NCI-H748 (cell line): ENCODE results near the gene RSF1.

Experiments used
- DNase-seq: peaks from one replicate; lab custom pipeline; 2025; ENCODE audit not compliant: unreplicated experiment; lab: John Stamatoyannopoulos, UW

The RSF1 gene

GRCh38 chr11:77753230-77753629 lies 67.3 kb downstream of the RSF1 start:
- DNase-seq: no peak

- no peak for DNase-seq
Observed at GRCh38 chr11:77752516-77752915, 68.0 kb downstream of the RSF1 start.

- no peak for DNase-seq
Observed at GRCh38 chr11:77750394-77751156, 69.9 kb downstream of the RSF1 start.

DNA sequence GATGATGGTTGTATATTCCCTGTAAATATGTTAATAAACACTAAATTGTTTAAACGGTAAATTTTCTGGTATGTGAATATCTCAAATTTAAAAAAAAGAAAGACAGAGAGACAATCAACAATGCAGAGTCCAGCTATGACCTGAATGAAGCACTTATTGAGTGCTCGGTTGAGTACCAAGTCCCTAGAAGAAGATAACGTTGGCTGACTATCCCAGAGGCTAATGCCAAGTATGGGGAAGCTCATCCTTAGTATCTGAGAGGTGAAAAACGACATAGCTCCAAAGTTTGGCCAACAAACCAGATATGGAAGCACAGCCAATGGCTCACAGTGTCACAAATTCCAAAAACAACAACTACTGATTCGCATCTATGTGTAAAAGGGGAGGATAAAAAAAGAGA lies 71.3 kb downstream of the RSF1 start:
- DNase-seq: no peak

DNA sequence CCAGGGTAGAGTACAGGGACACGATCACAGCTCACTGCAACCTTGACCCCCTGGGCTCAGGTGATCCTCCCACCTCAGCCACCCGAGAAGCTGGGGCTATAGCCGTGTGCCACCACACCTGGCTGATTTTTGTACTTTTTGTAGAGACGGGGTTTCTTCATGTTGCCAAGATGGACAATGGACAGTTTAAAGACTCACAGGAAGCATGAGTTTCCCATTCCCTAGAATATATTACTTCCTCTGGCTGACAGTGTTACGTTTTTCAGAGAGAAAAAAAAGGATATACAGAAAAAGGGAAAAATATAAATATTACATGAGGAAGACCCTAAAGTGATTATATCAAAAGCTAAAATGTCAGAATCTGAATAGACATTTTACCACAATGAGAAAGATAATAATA lies 72.3 kb downstream of the RSF1 start:
- DNase-seq: no peak

DNA sequence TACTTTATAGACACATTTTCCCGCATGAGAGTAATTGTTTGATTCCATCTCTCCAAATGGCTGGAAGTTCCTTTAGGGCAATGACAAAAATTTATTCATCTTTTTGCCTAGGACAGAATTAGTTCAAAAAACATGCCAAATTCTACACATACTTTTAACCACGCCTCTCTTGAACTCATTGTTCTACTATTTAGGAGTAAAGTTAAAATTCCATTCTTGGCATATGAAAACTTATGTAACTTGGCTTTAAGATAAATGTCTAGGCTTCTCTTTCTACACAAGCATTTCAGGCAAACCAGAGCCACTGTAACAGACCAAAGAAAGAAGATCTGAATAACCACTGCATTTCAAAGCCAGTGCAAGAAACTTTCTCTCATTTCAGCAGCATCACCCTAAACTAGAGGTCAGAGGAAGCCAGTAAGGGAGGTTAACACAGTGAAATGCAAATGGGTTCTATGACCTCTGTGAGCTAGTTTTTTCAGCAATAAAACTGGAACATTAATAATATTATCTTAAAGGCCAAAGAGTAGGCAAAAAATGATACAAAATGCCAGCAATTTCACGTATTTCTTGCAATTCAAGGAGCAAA lies 73.0 kb downstream of the RSF1 start:
- no peak for DNase-seq

DNA sequence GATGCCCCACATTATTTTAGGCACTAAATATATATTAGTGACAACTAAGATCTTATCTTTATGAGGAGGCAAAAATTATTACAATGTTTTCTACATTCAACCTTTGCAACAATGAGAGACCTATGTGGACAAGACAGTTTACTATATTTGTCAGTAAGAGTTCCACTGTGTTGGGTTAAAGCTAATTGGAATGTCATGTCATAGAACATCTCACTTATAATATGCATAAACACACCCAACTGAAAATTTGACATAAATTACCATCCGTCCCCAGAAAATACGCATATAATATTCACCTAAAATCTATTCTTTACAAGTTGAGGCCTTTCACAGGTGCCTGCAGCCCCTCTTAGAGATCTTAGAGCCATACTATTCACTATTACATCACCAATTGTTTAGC lies 84.0 kb downstream of the RSF1 start:
- no peak for DNase-seq

DNA sequence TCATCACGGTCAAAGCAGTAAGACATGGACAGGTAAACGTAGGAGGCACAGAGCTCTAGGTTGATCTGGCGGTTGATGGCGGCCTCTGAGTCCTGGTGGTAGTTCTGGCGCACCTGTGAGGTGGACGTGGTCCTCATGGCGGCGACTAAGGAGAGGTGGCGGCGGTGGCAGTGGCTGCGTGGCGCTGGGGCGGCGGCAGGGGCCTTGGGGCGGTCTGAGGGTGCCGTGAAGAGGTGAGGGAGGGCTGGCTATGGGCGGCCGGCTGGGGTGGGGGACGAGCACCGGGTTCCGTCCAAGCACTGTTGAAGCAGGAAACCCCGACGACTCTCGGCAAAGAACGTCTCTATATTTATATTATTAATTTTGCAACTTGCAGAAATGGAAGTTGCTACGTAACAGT lies 85.6 kb downstream of the RSF1 start:
- DNase-seq: no peak

DNA sequence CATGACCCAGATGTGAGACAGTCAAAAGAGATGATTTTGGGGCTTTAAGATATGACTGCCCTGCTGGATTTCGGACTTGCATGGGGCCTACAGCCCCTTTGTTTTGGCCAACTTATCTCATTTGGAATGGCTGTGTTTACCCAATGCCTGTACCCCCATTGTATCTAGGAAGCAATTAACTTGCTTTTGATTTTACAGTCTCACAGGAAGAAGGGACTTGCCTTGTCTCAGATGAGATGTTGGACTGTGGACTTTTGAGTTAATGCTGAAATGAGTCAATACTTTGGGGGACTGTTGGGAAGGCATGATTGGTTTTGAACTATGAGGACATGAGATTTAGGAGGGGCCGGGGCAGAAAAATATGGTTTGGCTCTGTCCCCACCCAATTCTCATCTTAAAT lies 88.4 kb downstream of the RSF1 start:
- DNase-seq: no peak

GRCh38 chr11:77730789-77731188 lies 89.7 kb downstream of the RSF1 start:
- DNase-seq: no peak

DNA sequence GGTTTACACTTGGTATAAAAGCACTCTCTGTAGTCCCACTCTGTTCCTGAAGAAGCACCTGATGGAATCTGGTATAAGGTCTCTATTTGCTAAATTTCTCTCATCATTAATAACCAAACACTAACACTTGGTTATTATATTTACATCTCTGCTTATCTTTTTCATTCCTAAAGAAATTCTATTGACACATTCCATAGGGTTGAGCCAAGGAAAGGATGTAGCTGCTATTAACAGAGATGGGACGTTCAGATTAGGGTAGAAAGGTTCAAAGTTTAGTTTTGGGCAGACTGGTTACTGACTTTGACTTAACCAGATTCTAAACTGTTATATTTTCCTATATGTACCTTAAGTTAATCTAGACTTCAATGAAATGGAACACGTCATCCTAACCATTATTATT lies 91.5 kb downstream of the RSF1 start:
- no peak for DNase-seq

GRCh38 chr11:77728203-77728786 lies 92.2 kb downstream of the RSF1 start:
- no peak for DNase-seq

DNA sequence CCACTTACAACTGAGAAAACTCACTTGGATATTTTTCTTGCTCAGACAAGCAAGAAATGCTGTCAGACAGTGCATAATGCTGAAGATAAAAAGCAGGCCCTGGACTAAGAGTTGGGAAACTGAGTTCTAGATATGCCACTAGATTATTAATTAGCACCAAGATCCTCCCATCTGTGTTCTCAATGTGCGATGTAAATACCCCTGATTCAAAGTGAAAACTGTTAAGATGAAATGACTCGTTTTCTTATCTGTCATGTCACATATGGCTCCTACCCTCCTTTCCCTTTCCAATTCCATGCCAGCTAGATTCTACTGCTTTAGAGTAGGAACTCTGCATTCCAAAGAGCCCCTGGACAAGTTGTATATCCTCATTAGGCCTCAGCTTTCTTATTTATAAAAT lies 94.0 kb downstream of the RSF1 start:
- no peak for DNase-seq

DNA sequence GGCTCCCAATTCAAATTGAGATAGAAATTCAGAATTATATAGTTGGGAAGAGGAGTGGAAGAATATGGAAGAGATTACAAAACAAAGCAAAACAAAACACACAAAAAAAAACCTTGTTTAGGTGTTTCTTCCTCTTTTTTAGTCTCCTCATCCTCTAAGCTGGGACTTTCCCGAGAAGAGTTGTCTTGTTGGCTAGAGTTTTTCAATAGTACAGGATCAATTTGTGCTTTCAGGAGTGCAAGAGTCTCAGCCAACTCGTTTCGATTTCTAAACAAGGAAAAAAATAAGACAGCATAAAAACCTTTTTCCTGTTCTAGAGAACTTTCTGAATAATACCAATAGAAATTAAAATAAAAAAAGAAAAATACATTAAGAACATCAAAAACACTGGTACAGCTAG lies 95.1 kb downstream of the RSF1 start:
- DNase-seq: no peak

GRCh38 chr11:77724636-77725035 lies 95.9 kb downstream of the RSF1 start:
- peak; percentile 0 for DNase-seq

- DNase-seq: no peak
Observed at GRCh38 chr11:77723024-77723423, 97.5 kb downstream of the RSF1 start.

DNA sequence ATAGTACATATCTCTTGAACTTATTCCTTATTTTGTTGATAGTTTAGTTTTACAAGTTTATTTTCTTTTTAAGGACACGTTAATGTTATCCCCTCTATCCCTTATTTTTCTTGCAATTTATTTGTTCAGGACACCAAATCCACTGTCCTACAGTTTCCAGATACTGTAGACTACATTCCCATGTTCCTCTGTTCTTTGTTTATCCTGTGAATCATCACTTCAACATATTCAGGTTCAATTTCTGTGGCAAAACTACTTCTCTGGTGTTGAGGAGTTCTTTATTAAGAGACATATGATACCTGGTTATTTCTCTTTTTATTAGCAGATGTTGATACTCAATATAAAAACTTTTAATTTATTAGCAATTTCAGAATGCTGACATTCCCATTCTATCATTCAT lies 110.2 kb downstream of the RSF1 start:
- DNase-seq: no peak

- no peak for DNase-seq
Observed at GRCh38 chr11:77705876-77706579, 114.5 kb downstream of the RSF1 start.

DNA sequence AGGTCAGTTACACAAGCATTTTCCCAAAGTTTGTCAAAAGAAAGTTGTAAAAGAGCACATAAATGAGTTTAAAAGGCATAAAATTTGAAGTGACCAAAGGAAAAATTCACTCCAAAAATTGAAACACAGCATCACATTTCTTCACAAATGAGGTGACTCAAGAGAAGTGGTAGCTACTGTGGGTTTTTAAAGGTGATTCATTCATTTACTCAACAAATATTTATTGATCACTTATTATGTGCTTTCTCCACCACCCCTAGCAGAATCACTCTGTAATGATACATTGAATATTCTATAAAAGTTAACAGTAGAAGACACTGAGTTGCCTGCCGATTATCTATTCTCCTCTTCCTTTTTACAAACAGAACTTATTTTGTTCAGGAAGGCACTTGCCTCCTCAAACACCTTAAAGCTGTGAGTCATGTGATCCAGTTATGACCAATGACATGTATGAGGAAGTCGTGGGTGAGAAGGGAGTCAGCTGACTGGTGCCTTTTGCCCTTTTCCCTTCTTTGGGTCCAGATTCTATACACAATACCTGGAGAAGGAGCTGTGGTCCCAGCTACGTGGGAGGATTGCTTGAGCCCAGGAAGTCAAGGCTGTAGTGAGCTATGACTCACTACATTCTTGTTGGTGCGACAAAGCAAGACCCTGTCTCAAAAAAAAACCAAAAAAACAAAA lies 115.2 kb downstream of the RSF1 start:
- DNase-seq: no peak

DNA sequence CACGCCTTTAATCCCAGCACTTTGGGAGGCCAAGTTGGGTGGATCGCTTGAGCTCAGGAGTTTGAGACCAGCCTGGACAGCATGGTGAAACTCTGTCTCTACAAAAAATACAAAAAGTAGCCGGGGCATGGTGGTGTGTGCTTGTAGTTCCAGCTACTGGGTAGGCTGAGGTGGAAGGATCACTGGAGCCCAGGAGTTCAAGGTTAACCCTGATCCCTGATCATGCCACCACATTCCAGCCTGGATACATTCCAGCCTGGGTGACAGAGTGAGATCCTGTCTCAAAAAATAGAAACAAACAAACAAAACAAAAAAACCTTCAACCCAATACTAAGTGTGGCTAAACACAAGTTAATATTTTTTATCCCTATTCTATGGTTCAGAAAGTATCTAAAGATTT lies 116.5 kb downstream of the RSF1 start:
- DNase-seq: no peak

DNA sequence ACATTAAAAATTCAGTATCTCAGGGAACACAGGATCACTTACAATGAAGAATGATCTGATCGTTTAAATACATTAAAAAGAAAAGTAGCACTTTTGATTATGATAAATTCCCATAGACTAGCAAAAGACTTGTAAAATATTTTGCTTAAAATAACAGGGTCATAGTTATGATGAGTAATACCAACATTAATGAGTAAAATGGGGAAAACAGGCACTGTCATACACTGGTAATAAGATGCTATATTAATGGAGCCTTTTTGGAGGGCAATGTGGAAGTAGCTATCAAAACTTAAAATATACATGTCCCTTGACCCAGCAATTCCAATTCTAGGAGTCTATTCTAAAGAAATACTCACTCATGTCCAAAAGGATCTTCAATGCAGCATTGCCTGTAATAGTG lies 121.1 kb downstream of the RSF1 start:
- DNase-seq: no peak
